Activated CD8-positive, alpha-beta memory T cell treated with anti-CD3 and anti-CD28 coated beads for 1 hour (primary cell): ENCODE data around the gene C5orf58.

Experiments
- DNase-seq, 2 donors: peaks; one replicate each; pipeline ENCODE4 v3.0.0-alpha.2; 2020; ENCODE audit warnings: low read depth in 1 of 2; ENCODE audit errors: extremely low read depth in 1 of 2

C5orf58 gene, protein sequence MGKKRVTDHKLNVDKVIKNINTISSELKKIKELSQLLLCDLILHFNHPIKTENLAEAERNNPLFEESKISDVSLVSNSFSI

DNA sequence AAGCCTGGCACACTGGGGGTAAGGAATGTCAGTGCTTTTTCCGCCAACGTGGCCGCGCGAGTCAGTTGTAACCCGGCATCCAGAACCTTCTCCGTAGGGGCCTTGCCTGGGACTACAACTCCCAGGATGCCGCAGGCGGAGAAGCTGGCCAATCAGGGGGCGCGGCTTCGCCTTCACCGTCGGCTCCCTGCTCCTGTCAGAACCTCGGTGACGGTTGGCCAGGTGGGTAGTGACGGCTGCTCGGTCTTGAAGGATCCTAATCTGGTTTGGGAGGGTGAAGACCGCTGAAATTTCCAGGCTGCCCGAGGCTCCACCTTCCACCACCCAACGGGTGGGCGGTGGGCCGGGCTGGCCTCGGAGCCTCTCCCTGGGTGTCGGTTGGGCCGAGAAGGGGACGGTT lies at the start of gene C5orf58:
Gene C5orf58, plus strand, starts transcription at position 200 of the 400 bp plus-strand sequence. CDS start 1,992 bp downstream, outside the sequence.
- no peak for DNase-seq

DNA sequence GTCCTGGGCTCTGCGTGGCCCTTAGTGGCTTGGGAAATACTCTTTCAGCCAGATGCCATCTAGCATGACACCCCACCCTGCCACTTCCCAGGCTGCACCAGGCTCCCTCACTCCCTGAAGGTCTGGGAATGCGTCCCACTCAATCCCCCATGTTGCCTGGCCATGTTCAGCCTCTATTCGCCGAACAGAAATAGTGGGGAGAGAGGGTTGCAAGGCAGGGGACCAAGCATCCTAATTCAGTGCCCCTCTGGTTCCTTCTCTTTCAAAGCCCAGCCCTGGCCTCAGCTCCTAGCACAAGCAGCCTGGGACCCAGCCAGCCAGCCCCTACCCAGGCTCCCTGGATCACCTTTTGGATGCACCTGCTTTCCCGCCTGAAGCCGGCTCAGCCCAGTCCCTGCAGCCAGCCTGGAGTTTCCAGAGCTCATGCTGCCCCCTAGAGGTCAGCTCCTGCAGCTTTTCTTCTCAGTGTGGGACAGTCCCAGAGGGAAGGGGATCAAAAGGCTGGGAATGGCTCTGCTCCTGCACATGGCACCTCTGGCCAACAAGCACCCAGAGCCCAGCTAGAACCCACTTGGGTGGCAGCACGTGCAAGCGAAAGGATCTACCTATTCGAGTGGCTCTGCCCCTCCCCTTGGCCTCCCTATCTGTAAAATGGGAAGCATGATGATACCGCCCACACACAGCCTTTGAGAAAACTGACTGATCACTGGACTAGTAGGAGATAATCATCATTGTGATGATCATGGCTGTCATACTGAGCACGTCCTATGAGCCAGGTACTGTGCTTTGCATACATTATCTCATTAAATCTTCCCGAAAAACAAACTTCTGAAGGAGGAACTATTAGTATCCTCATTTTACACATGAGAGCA lies 48.7 kb upstream of the C5orf58 start:
- no peak for DNase-seq

DNA sequence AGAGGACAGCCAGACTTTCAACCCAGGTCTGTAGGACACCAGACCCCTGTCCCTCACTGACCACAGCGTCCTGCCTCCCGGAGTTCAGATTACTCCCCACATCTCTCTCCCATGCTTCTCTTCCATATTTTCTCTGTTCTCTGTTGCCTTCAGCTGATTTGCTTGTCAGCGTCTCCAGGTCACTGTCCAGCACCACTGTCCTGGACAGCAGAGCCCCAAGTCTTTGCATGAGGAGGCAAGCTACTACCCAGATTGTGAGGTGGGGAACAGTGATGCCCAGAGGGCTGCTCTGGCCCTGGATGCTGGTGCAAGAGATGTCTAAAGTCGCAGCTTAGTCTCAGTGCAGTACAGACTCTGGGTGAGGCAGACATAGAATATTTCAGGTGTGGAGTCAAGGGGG lies 48.0 kb upstream of the C5orf58 start:
- DNase-seq, result no peak

DNA sequence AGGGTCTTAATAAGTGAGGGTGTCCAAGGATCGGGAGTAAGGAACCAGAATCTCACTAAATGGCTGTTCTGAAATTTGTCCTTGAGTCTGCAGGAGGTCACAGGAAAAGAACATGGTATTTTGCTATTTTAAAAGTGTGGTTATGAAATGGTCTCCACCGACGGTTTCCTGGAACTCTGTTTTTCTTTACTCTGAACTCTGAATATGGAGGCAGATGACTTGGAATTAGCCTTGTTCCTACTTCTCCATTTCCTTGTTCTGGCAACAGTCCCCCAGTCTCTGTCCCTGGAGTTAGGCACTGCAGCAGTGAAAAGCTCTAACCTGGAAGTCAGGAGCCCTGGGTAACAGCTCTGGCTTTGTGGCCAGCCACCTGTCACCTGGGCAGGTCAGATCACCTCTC lies 46.6 kb upstream of the C5orf58 start:
- no peak for DNase-seq

DNA sequence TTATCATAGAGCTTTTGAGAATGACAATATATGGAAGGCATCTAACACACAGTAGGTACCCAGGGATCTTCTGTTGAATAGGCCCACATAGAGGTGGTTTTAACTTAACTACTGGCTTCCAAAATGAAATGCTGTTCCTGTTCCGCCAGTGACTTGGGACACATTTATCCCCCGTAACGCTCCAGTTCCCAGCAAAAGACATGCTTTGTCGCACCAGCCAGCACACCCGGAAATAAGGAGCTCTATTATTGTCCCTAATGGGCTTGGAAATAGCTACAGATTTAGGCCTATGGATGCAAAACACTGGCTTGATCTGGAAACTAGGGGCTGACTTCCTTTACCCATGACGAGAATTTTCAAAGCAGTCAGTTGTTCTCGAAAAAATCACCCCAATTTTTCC lies 45.9 kb upstream of the C5orf58 start:
- DNase-seq, result no peak

DNA sequence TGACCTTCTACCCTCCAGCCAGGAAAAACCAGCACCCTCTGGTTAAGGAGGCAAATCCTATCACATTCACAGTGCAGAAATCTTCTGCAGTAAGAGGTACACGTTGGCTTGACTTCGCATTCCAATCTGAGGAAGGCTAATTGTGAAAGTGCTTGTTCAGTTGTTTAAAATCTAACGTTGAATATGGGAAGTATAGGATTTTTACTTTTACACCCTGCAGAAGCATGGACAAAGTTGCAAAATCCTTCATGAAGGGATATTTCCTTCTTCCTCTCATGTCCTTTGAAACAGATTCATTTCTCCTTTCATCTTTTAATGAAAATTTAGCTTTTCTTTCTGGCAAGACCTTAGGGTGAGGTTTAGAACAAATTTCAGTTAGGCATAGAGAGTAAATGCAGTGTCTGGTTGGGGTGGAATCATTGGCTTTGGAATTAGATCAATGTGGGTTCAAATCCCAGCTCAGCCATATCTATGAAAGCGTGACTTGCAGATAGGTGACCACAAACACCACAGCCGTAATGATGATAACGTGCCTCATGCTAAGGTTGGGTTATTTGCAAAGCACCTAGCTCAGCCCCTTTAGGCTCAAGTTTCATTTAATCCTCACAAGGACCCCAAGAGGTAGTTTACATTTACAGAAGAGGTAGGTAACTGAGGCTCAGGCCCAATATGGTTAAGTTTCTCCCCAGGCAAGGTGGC lies 42.2 kb upstream of the C5orf58 start:
- no peak for DNase-seq

DNA sequence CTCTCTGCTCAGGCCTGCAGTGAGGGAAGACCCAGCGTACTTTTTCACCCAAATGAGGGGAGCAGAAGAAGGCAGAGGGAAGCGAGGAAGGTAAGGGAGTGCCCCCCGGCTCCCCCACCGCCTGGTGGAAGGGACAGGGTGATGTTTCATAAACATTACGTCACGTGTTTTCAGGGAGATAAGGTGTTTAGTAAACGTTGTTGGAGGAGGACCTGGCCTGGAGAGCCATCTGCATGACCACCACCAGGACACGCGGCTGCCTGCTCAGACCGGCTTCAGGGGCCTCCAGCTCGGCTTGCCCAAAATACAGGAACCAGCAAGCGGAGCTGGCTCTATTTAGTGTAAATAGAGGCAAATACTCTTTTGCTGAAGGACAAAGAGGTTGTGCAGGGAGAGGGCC lies 40.0 kb upstream of the C5orf58 start:
- DNase-seq, result no peak

DNA sequence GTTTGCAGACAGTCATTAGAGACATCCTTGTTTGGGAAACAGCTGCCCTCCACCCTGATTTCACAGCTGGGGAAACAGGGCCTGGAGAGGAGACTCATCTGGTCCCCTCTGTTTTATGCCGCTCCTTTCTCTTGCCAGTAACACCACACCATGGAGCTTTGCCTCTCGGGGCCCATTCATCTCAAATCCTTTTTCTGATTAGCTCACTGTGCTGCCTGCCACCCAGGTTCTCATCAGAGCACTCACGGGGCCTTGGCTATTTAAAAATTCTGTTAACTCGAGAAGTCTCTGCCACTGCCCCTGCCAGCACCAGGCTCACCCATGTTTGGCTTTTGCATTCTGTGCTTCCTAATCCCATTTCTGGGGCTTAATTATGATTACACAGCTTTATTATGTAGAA lies 36.8 kb upstream of the C5orf58 start:
- DNase-seq, result no peak

DNA sequence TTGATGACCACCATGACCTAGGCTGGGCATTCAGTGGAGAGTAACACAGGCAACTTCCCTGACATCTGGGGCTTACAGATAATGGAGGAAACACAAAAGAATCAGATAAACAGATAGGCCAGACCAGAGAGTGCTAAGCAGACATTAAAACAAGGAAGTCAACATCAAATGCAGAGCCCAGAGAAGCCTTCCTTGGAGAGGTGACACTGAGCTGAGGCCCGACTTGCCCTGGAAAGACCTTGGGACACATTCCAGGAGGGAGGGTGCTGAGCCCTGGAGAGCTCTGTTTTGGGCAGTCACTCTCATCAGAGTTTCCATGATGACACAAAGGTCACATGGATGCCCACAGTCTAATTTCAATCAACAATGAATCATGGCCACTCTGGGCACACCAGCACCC lies 31.9 kb upstream of the C5orf58 start:
- no peak for DNase-seq

DNA sequence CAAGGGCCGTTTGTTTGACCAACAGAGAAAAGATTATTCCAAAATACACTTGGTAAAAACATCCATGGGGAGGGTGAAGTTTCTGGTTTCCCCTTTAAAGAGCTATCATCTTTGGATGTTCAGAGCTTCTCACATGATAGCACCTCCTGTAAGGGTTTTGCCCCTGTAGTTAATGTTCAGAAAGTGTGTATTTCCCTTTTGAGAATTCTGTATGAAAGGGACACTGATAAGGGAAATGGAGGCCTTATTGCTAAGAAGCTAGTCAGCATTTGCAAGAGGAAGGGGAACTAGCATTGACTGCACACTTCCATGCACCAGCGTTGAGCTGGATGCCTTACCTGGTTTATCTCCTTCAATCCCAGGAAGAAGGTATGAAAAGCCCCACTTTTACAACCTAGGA lies 31.5 kb upstream of the C5orf58 start:
- no peak for DNase-seq

DNA sequence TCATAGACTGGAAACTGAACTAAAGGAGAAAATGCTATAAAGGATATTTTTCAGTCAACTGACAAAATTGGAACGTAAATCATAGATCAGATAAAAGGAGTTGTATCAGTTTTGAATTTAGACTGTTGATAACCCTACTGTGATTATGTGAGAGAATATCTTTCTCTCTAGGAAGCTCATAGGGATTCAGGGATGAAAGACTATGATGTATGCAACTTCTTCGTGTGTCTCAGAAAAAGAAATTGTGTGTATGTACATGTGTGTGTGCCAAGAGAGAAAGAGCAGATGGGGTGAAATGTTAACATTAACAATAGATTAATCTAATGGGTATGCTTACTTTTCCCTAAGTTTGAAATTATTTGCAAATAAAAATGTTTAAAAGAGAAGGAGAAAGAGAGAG lies 30.7 kb upstream of the C5orf58 start:
- no peak for DNase-seq

DNA sequence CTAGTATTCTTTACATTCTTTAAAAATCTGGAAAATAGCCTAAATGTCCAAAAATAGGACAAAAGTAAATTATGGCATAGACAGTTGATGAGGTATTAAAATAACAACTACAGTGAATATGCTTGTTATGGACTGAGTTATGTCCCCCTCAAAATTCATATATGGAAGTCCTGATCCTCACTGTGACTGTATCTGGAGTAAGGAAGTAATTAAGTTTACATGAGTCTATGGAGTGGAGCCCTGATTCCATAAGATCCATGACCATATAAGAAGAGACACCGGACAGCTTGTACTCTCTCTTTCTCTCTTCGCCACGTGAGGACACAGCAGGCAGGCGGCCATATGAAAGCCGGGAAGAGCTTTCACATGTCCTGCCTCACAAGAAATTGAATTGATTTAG lies 28.6 kb upstream of the C5orf58 start:
- DNase-seq, result no peak

DNA sequence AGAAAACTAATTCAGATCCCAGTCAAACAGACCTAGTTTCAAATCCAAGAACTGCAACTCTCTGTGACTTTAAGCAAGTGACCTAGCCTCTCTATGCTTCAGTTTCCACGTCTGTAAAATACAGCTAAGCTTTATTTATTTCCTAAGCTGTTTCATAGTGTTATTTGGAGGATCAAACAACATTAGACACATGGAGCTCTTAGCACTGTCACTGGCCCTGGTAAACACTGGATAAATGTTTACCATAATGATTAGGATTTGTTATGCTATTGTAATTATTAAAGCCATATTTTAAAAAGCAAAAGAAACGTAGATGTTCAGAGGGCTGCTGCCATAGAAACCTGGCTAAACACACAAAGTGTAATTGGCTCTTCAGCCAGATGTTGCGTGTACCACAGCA lies 26.6 kb upstream of the C5orf58 start:
- DNase-seq, result no peak

DNA sequence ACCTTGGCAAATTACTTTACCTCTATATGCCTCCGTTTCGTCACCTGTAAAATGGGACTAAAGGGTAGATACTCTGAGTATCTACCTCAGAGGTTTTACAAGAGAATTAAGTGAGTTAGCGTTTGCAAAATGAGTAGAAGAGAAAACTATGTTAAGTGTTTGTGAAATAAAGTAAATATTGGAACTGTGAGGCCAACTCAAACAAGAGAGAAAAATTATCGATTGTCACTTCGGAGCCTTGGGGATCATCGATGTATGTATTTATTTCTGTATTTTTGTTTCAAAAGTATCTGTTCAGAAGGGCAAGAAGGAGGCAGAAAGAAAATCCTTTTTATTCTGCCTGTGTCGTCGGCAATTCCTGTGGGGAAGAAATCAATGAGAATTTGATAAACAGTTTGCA lies 25.8 kb upstream of the C5orf58 start:
- DNase-seq, result no peak

DNA sequence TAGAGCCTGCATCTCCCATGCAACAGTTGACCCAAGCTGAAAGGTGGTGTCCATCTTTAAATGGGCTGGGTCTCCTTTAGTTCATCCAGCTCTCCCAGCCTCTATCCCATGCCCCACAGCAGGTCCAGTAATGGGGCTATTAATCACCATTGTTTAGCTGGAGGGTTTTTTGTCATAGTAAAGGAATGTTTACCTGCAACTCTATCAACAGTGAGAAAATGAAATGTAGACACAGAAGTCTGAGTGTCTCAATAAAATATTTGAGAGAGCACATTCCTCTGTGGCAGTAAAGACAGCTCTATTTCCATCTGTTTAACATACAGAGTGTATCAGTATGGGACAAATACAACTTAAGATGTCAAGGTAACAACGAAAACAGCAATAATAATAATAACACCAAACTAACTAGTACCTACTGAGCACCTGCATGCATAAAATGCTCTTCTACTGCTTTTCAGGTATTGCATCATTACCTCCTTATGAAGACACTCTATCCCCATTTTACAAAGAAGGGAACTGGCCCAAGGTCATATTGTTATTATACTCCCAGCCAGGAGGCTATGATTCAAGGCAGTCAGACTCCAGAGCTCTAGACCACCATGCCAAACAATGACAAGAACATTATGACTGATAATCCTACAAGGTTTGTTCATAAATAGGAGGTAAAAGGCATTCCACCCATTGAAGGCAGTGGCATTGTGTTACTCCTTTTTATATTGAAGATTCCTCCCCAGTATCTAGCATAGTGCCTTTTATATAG lies 21.0 kb upstream of the C5orf58 start:
- DNase-seq, result no peak

DNA sequence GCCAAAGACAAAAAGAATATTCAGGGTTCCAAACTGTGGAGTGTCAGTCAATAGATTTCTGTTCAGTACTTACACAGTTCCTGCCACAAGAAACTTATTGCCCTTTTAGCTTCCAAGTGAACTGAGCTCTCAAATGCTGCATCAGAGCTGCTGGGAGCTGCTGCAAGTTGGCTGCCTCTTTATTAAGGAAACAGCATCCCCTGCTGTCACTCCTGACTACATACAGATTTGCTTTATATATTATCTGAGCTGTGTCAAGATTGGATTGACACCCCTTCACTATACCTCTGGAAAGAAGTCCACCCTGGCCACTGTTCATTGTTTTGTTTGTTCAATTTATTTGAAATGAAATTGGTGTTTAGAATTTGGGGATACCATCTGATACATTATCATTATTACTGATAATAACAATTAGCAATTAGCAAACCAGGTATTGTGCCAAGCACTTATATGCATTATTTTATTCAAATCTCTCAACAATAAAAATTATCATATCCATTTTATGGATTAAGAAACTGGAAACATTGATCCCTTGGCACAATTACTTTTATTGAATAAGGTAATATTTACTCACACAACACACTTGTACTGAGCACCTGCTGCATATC lies 16.4 kb upstream of the C5orf58 start:
- DNase-seq, result no peak

DNA sequence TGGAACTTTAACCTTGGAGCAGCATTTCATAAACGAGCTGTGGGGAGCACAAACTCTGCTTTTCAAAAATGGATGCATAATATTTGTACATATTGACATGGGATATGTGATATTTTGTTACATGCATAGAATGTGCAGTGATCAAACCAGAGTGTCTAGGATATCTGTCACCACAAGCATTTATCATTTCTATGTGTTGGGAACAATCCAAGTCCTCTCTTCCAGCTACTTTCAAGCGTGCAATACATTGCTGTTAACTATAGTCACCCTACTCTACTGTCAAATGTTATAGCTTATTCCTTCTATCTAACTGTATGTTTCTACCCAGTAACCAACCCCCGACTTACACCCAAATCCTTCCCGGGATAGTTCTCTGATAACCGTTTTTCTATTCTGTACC lies 15.0 kb upstream of the C5orf58 start:
- no peak for DNase-seq

DNA sequence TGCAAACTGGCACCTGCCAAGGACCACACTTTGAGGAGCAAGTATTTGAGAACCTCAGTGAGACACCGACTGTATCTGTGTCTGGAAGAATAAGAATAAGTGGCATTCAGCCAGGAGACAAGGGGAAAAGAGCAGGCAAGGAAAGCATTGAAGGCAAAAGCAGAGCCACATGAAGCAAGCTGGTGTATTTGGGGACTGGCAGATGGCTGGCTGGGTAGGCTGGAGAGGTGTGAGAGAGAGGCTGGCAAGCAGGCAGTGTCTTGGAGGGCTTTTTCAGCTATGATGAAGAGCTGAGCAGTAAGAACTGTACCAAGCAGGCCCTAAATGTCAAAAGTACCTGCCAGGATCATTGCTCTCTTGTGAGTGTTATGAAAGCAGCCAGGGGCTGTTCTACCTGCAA lies 14.1 kb upstream of the C5orf58 start:
- no peak for DNase-seq

DNA sequence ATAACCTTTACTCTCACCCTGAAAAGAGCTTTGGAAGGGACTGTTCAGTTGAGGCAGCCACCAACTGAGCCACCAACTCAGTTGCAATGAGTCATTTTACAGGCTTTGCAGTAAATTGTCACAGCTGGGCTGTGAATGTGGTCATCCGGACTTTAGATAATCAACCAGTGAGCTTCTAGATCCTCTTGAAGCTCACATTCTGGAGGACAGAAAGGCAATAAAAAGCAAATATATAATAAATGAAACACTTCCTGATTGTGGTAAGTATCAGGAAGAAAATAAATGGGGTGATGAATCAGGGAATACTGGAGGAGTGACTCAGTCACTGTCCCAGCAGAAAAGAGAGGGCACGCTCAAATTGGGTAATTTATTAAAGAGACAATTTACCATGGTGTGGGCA lies 13.2 kb upstream of the C5orf58 start:
- no peak for DNase-seq

DNA sequence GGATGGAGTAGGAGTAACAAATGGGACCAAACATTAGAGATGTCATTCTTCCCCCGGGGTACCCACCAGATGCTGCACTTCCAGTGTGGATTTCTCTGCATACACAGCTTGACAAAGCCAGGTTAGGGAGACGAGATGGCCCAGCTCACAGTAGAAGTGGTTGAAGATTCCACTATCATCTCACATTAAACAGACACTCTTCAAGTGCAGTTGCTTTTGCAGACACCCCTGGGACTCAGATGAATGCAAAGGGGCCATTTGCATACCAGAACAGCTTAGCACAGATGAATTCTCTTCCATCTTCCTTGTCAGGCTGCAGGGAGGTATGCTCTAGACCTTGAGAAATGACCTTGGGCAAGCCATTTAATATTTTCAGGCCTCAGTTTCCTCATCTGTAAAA lies 12.6 kb upstream of the C5orf58 start:
- DNase-seq, result no peak

DNA sequence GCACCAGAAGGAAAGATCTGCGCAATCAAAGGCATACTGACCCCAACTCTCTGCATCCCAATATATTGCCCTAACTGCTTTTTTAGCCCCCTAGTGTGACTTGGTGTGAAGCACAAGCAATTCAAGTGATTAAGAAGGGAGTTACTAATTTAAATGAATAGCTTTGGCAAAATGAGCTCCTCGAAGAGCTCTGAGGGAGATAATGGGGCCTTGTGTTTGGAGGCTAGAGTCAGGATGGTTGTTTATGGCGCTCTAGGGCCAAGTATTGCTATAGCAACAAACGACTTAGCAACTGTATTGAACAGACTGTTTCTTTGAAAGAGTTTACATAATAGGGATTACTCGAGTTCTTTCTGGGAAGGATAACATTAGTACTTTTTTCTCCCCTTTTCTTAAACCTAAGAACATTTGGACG lies 11.5 kb upstream of the C5orf58 start:
- no peak for DNase-seq
